Measurements from ENCODE around the gene NEK7. TPM values are rescaled to one million over a fixed set of nuclear protein-coding genes. Genes with fewer than 3 reads are reported as not detected.

The NEK7 gene
- total and polyA plus RNA-seq, 2 experiments from 2014 or later = 700 to 1,186 TPM

DNA sequence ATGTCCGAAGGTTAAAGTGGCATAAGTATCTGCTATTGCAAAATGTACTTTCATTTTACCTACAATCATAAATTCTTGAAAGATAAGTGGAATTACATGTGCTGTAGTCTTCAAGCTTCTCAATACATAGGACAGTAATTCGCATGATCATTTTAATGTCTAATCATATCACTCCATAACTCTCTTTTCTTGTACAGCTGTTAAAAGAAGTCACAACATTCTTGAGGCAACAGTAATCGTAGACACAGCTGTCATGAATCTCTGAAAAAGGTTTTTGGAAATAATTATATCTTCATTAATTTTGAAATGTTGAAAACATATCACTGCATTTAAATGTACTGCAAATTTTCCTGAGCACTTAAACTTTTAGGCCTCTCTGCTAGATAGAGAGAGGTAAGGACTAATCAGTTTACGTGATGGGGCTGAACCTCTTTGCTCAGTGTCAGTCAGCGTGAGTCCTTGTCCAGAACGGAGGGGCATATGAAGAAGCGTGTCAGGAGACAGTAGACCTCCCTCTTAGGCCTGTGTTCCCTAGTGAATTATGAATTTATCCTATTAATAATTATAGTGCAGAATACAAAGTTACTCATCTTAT lies 133.4 kb downstream of the NEK7 start:
- Histone ChIP-seq H3F3A (ENCODE audit: insufficient read depth) (peaks cover 85% of the 10 kb centered on the region), H3K9me3 (ENCODE audit: low read depth) (no peaks in the 10 kb centered on the region), H3K36me3 (ENCODE audit: low read depth) (peaks cover 85% of the 10 kb centered on the region), H3K27ac (peak overlapping the region; percentile 52; the same call in 1 of the 2 replicates), H4K20me1 (ENCODE audit: insufficient read depth) (no peaks in the 10 kb centered on the region), H3K27me3 (replicated peaks; ENCODE audit: insufficient read depth) (no peaks in the 10 kb centered on the region), H2AFZ (no peak overlapping the region), H3K4me3 (no peak overlapping the region), H3K9me2 (ENCODE audit: insufficient read depth) (no peaks in the 10 kb centered on the region), H3K9ac (no peak overlapping the region), H3K4me2 (ENCODE audit: unreplicated experiment) (peak overlapping the region; percentile 39), H3K4me1 (ENCODE audit: insufficient read depth) (peaks cover 54% of the 10 kb centered on the region), H3K79me2 (ENCODE audit: insufficient read depth) (peaks cover 95% of the 10 kb centered on the region)
- DNase-seq = no peak
- TF ChIP-seq EZH2phosphoT487 (IDR thresholded peaks at IDR 0.05; ENCODE audit: insufficient read depth, low read depth) (no peak), EZH2 (IDR thresholded peaks at IDR 0.05; ENCODE audit: insufficient read depth, poor library complexity, severe bottlenecking) (no peak)
- 79 to 82% methylated on average over 7 of the region's 7 CpGs for WGBS, 2 experiments (ENCODE audit: low coverage in 1 of 2, low lambda C conversion rate in 2 of 2, missing lambda C conversion rate in 2 of 2)
- in situ Hi-C loops (cut with MboI) = loop anchor here (25.0 kb wide), 1 partner anchor 397 kb away; no protein-coding TSS in a partner anchor

DNA sequence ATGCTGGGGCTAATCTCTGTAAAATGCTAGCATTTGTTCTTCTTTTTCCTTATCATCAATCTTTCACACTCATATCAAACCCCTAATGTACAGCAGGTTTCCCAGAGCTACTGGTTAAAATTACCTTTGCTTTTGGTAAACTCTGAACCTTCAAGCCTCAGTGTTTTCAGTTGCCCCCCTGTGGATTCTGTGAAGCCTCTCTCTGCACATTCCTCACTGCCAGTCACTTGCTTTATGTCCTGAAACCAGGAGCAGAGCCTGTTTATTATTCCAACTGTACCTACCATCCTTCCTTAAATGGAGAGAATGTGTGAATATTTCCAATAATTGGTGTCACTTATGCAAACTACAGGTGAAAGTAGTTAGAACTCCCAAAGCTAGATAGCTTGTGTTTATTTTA lies 134.2 kb downstream of the NEK7 start:
- no peaks in the 10 kb centered on the region for H3K9me3 ChIP-seq (ENCODE audit: low read depth)
- H3K9ac ChIP-seq = no peak overlapping the region
- H3K27ac ChIP-seq = peak overlapping the region; percentile 8; the same call in 1 of the 2 replicates
- in situ Hi-C loops (cut with MboI) = loop anchor here (25.0 kb wide), 1 partner anchor 396 kb away; no protein-coding TSS in a partner anchor
- peaks cover 81% of the 10 kb centered on the region for H3F3A ChIP-seq (ENCODE audit: insufficient read depth)
- H4K20me1 ChIP-seq (ENCODE audit: insufficient read depth) = no peaks in the 10 kb centered on the region
- TF ChIP-seq EZH2phosphoT487 (IDR thresholded peaks at IDR 0.05; ENCODE audit: insufficient read depth, low read depth) (no peak), EZH2 (IDR thresholded peaks at IDR 0.05; ENCODE audit: insufficient read depth, poor library complexity, severe bottlenecking) (no peak)
- DNase-seq = no peak
- peaks cover 92% of the 10 kb centered on the region for H3K79me2 ChIP-seq (ENCODE audit: insufficient read depth)
- H3K4me3 ChIP-seq = no peak overlapping the region
- peaks cover 85% of the 10 kb centered on the region for H3K36me3 ChIP-seq (ENCODE audit: low read depth)
- no peaks in the 10 kb centered on the region for H3K9me2 ChIP-seq (ENCODE audit: insufficient read depth)
- H2AFZ ChIP-seq = no peak overlapping the region
- H3K4me2 ChIP-seq (ENCODE audit: unreplicated experiment) = no peak overlapping the region
- no peaks in the 10 kb centered on the region for H3K27me3 ChIP-seq (replicated peaks; ENCODE audit: insufficient read depth)
- peaks cover 54% of the 10 kb centered on the region for H3K4me1 ChIP-seq (ENCODE audit: insufficient read depth)

DNA sequence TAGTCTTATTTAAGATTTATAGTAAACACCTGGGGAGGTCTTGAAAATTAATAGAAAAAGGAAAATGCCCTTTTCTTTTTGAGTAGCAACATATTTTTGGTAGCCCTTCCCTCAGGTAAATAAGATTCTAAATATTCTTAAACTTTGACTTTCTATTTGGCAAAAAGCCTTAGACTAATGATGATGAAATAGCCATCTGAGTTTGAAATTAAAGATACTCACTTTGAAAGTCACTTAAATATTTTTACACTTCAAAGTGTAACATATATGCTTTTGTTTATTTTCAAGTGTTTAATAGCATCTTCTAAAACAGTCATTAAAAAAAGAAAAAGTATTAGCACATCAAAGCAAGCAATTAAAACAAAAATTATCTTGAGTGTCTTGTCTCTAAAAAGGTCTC lies 135.1 kb downstream of the NEK7 start:
- Histone ChIP-seq H3K9me3 (ENCODE audit: low read depth) (no peaks in the 10 kb centered on the region), H3K79me2 (ENCODE audit: insufficient read depth) (peaks cover 92% of the 10 kb centered on the region), H4K20me1 (ENCODE audit: insufficient read depth) (no peaks in the 10 kb centered on the region), H3K9ac (no peak overlapping the region), H3K4me1 (ENCODE audit: insufficient read depth) (peaks cover 60% of the 10 kb centered on the region), H3K4me3 (no peak overlapping the region), H3K4me2 (ENCODE audit: unreplicated experiment) (peak overlapping the region; percentile 16), H2AFZ (no peak overlapping the region), H3K9me2 (ENCODE audit: insufficient read depth) (no peaks in the 10 kb centered on the region), H3K36me3 (ENCODE audit: low read depth) (peaks cover 85% of the 10 kb centered on the region), H3K27ac (peak overlapping the region; percentile 8; the same call in 1 of the 2 replicates), H3K27me3 (replicated peaks; ENCODE audit: insufficient read depth) (no peaks in the 10 kb centered on the region), H3F3A (ENCODE audit: insufficient read depth) (peaks cover 81% of the 10 kb centered on the region)
- no peak for DNase-seq
- in situ Hi-C loops (cut with MboI) = loop anchor here (25.0 kb wide), 1 partner anchor 395 kb away; no protein-coding TSS in a partner anchor
- no peak for TF ChIP-seq EZH2 (IDR thresholded peaks at IDR 0.05; ENCODE audit: insufficient read depth, poor library complexity, severe bottlenecking)
- TF ChIP-seq EZH2phosphoT487 (IDR thresholded peaks at IDR 0.05; ENCODE audit: insufficient read depth, low read depth) = no peak

DNA sequence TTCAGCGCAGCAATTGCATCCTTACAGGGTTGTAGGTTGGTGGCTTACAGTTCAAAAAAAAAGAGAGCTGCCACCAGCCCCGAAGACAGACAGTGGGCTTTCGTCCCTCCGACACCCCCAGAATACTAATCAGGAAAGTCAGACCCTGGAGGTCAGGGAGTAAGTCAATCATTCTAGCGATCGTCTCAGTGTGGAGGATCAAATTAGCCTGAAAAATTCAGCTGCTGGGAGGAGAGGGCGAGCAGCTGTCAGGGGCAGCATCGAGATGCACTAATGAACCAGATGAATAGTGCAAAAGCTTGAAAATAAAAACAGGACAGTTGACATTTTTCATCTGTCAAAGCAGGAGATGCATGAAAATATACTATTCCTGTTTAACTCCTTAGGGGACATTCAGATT lies 138.4 kb downstream of the NEK7 start:
- no peak for DNase-seq
- Histone ChIP-seq H3K4me1 (ENCODE audit: insufficient read depth) (peaks cover 40% of the 10 kb centered on the region), H4K20me1 (ENCODE audit: insufficient read depth) (no peaks in the 10 kb centered on the region), H3K27me3 (replicated peaks; ENCODE audit: insufficient read depth) (no peaks in the 10 kb centered on the region), H3K9ac (no peak overlapping the region), H3K4me2 (ENCODE audit: unreplicated experiment) (no peak overlapping the region), H3K27ac (no peak overlapping the region), H2AFZ (no peak overlapping the region), H3F3A (ENCODE audit: insufficient read depth) (peaks cover 84% of the 10 kb centered on the region), H3K36me3 (ENCODE audit: low read depth) (peaks cover 89% of the 10 kb centered on the region), H3K9me3 (ENCODE audit: low read depth) (no peaks in the 10 kb centered on the region), H3K79me2 (ENCODE audit: insufficient read depth) (peaks cover 95% of the 10 kb centered on the region), H3K4me3 (no peak overlapping the region), H3K9me2 (ENCODE audit: insufficient read depth) (no peaks in the 10 kb centered on the region)
- in situ Hi-C loops (cut with MboI) = loop anchor here (25.0 kb wide), 1 partner anchor 392 kb away; no protein-coding TSS in a partner anchor
- TF ChIP-seq EZH2 (IDR thresholded peaks at IDR 0.05; ENCODE audit: insufficient read depth, poor library complexity, severe bottlenecking) (no peak), EZH2phosphoT487 (IDR thresholded peaks at IDR 0.05; ENCODE audit: insufficient read depth, low read depth) (no peak)
- WGBS, 2 experiments (ENCODE audit: low coverage in 1 of 2, low lambda C conversion rate in 2 of 2, missing lambda C conversion rate in 2 of 2) = 89% methylated on average over 8 of the region's 8 CpGs

All from GM23248 (cell line).